Middle frontal gyrus (tissue), 1 donor: ENCODE data around the gene DUSP6.
"Not testable (repeated sequence)": the region's sequence is repeated elsewhere in the genome, so short reads cannot be mapped to it uniquely, and the experiment has no call there.

Experiments
- DNase-seq: peaks from one replicate; pipeline ENCODE4 v3.0.0-alpha.2; 2015; ENCODE audit warnings: low spot score; ENCODE audit errors: extremely low spot score

The DUSP6 gene

DNA sequence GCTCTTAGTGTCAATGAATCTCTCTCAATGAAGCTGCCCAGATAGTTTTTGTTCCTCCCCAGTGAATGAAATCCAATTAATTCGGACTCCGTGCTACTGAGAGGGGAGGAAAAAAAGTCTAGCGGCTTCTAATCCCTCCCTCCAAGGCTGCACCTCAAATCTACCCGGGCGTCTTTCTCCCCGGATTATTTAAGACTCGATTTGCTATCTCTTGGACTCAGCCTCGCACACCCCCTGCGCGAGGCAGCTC is 134 bp downstream of the DUSP6 start:
- DNase-seq, result no peak

DNA sequence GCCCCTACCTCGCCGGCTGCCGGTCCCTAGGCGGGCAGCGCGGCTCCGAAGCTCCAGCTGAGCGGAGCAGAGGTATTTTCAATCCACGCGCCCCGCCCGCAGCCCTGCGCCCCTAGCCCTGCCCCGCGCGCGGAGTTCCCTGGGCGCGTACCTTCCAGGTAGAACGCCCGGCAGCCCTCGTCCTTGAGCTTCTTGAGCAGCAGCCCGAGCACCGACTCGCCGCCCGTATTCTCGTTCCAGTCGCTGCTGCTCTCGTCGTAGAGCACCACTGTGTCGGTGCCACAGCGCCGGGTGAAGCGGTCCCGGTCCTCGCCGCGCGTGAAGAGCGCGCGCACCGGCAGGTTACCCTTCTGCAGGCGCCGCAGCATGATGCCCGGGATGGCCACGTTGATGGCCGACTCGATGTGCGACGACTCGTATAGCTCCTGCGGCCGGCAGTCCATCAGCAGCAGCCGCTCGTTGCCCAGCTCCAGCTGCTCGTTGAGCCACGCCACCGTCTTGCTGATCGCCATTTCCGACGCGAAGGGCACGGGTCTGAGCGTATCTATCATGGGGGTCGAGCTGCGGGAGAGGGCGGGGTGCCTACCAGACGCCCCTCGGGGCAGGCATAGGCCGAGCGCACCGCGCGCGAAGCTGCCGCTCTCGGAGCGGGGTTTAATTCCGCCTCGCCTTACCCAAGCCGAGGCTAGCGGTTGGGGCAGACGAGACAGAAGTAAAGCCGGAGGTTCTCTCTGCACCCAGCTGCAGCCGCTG is 636 bp downstream of the DUSP6 start:
- DNase-seq, result no peak

DNA sequence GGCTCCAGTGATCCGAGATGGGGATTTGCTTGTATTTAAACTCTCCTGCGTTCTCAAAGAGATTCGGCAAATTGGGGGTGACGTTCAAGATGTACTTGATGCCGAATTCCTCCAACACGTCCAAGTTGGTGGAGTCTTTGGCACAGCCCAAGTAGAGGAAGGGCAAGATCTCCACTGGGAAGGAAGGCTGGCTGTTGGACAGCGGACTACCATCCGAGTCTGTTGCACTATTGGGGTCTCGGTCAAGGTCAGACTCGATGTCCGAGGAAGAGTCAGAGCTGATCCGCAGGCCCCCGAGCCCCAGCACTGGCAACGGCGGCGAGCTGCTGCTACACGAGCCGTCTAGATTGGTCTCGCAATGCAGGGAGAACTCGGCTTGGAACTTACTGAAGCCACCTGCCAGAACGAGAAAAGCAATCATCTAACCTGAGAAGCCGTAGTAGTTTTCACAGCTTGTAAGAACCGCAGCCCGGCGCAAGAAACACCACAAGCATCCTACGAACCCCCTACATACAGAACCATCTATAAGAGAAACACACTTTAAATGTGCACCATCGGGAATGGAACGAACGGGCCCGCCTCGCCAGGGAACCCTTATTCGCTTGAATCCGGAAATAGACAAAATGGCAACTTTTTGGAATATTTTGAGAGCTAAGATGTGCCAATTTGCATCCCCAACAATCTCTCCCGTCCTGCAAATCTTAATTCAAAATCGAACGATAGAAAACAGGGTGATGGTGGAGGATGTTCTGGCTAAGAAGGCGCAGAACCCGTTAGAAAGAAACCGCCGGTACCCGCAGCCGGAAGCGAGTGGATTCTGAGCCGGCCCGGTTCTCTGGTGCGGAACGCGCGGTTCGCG is 1.4 kb downstream of the DUSP6 start:
- no peak for DNase-seq

DNA sequence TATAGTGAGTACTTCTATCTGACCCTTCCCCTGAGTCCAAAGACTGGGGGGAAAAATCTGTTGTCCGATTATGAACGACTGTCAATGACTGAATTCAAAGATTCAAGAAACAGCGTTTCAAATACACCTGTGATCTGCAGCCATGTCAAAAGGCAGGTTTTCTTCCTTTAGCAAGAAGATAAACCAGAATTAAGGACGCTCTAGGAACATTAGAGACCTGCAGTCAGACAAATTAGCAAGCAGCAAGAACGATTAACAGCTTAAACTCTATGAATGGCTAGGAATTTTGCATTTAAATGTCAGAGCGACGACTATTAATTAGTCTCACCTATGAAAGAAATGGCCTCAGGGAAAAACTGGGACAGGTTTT is 2.1 kb downstream of the DUSP6 start:
- no peak for DNase-seq

DNA sequence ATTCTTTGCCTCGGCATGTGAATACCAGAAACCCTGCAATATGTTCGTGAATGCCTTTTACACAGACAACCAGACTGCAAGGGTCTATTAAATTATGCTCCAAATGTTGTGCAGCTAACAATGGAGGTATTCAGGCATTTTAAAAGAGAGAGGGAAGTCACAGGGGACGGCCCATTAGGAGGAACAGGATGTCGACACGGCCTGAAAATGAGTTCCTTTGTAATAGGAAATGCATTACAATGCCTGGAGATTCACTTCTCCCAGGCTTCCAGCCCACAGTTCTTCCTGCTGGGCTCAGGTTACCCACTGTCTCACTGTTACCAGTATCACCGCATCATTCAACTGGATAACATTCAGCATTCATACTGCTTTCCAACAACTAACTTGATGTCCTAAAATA is 2.5 kb downstream of the DUSP6 start:
- no peak for DNase-seq

DNA sequence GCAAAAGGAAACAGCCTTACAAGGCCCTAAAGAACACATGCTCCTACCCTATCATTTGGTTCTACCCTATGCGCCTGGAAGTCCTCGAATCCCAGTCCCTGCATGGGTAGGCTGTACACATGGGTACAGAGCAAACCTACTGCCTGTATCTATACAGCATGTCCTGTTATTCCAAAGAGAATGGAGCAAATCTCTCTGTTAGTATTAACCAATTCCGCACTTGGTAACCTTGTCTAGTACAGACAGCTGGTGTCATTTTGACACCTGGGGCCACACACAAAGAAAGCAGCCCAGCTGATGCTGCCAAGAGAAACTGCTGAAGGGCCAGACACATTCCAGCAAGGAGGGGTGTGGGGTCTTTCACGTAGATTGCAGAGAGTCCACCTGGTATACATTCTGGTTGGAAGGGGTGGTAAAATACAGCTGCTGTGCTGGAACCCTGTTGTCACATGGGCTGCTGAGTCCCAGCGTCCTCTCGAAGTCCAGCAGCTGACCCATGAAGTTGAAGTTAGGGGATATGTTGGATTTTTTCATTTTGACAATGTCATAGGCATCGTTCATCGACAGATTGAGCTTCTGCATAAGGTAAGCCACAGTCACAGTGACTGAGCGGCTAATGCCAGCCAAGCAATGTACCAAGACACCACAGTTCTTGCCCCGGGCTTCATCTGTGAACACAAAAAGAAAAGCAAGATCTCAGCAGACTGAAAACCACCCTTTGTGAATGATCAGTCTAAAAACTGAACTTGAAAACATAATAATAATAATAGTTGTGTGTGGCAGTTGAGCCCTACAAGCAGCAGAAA is 3.2 kb downstream of the DUSP6 start:
- no peak for DNase-seq

DNA sequence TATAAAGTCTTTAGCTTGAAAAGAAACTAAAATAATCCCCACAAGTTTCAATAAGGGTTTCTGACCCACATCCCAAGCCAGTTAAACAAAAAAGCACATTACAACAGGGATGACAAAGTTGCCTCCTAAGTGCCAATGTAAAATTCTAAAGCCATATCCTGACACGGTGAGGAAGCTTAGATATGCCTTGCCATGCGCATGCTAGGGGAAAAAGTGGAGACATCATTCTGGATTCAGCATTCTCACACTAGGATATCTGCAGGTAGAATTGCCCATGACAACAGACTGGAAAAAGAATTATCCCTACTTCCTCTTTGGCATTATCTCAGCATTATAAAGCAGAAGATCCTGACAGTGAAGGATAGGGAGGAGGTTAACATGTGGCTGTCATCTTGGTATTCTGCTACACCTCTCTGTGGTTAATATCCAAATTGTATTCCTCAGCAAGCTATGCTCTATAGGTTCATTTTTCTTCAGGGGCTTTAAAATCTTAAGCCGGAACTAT is 4.9 kb downstream of the DUSP6 start:
- no peak for DNase-seq

DNA sequence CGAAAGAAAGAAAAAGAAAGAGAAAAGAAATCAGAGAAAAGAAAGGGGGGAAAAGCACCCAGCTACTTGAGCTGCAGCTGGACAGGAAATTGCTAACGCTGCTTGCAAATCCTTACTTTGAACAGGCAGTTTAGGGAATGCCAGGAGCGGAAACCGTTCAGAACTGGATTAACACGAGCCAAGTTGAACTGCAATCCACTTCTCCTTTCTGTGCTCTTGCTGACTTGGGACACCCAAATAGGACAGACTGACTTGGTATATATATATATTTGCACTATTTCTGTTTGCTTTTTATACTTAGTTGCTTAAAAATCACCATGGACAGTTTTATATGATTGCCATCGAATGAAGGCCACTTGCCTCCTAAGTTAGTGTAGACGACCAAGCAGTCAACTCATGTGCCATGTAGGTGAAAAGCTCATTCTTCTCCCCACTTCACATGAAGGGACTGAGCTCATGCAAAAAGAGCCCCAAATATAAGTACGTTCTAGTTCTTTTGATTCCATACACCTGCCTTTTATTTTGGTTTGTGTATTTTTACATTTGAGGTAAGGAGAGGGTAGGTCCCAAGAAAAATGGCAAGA is 5.5 kb downstream of the DUSP6 start:
- no peak for DNase-seq

DNA sequence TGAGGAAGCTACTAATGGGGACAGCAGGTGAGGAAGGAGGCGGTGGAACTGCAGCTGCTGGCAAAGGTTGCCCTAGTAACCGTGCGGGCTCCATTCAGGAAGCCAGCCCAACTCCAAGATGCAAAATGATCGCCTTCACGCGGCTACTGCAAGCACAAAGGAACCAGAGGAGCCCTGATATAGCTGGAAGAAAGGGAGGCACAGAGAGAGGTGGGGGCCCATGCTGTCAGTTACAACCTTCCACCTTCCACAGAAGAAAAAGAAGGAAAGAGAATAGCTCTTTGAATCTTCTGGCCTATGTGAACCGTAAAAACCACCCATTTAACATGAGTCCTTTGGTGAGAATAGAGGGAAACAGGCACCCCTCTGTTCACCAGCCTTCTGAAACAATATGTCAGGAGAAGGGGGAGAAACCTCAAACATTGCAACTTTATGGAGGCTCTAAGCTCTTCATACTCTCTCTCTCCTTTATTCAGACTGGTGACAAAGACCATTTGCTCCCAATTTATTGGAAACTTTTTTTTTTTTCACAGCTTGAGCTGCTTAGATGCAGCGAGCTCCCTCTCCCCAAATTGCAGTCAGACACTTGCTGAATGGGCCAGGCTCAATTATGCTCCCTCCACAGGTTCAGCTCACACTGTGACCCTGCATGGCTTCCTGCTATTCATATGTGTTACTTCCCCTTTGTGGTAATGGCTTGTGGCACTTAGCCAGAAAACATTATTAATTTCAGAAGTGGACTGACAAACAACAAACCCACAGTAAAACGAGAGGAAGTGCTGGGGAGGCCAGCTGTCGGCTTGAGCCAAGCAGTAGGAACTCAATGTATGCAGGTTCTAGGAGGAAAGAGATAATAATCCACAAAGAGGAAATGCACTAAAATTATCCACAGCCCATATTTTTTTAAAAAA is 6.2 kb downstream of the DUSP6 start:
- no peak for DNase-seq

DNA sequence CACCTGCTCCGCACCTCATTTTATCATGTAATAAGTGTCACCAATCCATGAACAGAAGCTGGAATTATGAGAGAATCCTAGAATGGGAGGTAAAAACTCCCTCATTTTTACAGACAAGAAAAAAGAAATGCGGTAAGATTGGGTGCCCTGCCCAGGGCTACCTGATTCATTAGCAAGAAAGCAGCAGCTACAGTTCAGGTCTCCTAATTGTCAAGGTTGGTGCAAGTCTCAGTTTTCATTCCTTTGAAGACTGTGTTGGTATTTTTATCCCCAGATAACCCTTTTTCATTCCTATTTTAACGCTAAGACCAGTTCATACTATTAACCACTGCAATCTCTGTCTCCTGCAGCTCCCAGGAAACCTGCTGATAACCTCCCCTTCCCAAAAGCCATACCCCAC is 6.9 kb downstream of the DUSP6 start:
- DNase-seq, result no peak

DNA sequence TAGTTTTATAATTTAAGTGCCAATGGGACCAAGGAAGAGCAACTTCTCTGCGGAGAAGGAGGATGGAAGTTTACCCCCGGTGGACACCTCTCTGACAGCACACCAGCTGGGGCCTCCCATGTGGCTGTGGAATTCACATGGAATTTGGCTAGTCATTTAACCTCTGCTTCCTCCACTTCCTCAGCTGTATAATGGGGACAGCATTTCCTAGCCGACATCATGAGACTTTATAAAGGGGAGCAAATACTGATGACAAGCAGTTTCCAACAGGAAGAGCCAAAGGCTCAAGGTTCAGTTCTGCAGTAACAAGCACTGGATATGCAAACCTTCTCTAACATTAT is 7.5 kb downstream of the DUSP6 start:
- DNase-seq, result no peak

DNA sequence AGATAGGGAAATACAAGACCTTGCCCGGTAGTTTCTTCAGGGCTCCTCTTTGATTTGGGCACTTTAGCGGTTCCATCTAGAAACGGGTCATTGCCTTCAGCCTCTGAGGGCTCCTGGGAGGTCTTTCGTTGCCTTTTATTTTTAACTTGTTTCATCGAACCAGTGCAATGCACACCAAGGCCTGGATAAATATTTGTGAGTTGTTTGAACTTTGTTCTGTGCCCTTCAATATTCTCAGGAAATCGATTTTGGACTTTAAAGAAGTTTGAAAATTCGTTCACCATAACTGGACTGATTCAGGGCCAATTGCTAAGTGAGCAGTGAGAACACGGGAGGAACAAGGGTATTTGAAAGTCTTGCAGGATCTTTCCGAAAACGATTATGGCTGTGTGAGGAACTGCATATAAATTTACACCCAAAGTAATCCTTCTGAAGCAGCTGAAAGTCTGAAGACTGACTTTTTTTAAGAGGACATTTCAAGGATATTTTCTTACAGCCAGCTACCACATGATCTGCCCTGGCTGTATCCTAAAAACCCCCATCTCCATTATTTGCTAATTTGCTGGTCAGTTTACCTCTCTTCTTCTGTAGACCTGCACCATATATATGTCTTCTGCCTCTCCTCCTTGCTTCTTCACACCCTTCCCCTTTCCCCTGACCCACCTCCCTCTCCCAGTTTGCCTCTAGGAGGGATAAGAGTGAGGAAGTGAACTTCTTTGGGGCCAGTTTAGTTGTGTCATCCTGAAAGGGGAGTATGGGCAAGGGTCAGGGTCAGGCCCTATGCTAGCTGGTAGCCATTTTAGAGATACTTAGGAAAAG is 8.0 kb downstream of the DUSP6 start:
- DNase-seq, result no peak

DNA sequence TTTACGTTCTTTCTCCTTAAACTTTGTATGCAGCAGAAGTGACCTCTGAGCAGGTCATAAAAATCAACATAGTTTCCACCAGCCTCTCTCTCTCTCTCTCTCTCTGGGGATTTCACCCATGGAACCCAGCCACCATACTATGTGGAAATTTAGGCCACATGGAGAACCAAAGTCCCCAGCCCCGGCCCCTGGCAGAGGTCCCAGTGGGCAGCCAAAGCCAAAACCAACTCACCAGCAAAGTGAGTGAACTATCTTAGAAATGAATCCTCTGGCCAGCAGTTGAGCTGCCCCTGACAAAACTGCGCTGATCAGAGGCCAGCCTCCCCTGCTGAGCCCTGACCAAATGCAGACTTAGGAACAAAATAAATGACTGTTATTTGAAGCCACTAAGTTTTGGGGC is 9.2 kb downstream of the DUSP6 start:
- DNase-seq, result no peak

DNA sequence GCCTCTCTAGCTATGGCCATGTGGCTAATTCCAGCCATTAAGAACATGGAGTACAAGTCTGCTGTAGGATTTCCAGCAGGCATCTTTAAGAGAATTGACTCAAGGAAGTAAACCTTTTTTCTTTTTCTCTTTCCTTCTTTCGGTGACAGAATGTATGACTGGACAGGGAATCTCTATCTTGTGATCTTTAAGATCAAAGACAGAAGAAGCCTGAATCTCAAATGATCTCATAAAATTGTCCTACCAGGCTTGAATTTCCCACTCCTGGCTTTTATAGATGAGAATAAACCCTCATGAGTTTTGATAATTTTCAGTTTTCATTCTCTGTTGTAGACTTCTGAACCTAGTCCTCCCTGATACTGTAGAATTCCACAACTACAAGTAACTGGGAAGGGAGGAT is 11.4 kb downstream of the DUSP6 start:
- no peak for DNase-seq

DNA sequence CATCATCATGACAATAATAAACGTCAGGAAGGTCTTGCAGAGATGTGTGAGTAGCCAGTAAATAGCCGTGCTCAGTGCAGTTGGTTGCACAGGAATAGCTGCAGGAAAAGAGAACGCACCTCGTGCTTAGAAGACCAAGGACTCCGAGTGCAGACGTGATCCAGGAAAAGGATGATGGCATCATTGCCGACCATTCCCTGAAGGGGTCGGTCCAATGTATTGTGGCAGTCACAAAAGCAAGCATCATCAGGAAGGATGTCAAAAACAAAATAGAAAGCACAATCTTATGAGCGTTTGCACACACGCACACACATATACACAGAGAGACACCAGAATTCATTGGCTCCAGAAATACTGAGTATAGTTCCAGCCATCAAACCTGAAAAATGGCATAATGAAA is 12.8 kb downstream of the DUSP6 start:
- DNase-seq, result no peak

DNA sequence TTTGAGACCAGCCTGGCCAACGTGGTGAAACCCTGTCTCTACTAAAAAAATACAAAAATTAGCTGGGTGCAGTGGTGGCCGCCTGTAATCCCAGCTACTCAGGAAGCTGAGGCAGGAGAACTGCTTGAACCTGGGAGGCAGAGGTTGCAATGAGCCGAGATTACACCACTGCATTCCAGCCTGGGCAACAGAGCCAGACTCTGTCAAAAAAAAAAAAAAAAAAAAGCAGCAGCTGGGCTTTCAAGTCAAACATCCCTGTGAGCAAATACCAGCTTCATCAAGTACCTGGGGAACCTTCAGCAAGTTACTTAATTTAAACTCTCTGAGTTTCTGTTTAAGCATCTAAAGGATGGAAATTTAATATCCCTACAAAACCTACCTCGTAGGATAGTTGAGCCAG is 15.2 kb downstream of the DUSP6 start:
- not testable (repeated sequence) for DNase-seq

DNA sequence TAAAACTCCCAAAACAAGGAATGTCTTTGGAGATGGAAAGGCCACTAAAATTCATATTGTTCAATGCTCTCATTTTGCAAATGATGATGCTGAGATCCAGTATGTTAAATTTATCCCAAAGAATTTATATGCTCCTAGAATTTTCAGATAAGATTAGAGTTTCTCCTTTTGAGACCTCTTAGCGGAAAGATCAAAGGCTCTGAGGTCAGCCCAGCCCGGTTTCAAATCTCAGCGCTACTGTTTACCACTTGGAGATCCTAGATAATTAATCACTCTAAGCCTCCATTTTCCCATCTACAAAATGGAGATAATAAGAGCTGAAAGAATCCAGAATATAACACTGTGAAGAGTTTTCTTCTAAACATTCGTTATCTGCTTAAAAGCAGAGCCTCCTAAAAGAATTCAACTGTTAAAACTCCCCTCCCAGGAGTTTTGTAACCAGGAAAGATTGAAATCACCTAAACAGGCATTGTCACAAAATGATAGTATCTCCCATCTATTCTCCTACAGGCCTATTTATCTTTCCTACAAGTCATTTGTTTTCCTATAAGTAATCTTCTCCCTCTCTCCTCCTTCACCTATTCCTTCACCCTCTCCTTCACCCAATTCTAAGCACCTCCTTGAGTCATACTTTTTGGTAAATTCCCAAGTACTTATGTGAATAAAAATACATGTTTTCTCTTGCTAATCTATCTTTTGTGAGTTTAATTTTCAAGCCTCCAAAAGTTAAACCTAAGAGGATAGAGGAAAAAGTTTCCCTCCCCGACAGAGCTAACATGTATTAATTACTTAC is 16.7 kb downstream of the DUSP6 start:
- DNase-seq, result no peak

DNA sequence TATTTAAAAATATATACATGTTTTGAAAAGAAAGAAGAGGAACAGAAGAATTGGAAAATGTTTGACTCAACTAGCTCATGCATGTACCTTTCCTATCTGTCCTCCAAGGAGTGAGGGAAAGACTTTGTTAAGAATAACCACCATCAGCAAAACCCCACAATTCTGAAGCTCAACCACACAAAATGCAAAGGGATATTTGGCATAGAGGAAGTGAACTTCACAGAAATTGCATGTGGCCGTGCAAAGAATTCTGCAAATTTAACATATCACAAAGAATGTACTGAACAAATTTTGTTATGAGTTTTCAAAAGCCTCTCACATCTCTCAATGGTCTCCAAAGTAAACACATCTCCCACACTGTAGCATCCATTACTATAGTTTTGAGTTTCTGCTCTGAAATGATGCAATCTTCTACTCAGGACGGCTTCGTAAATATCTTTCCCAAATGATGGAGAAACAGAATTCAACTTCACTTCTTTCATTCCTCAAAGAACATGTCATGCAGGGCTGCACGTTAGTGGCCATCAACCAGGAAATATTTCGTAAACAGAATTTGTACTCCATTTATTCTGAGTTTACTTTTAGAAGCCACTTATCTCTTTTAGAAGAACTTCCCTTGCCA is 17.6 kb downstream of the DUSP6 start:
- no peak for DNase-seq
